Neural progenitor cell (in vitro differentiated cells): ENCODE data around the gene RAB17. TPM values are rescaled to one million over a fixed set of nuclear protein-coding genes. Genes with fewer than 3 reads are reported as not detected.

Experiments used
- DNase-seq: peaks from one replicate; pipeline ENCODE4 v3.0.0-alpha.2; 2016; ENCODE audit warnings: low spot score
- H2AFZ ChIP-seq: fragments of 200-600 bp; sonication (generic); replicated peaks from 2 replicates; pipeline ENCODE4 v1.6.1; 2016; ENCODE audit warnings: antibody characterized with exemption
- H3F3A ChIP-seq: fragments of 200-600 bp; sonication (generic); 2 replicates; pipeline ENCODE4 v1.6.1; 2016; ENCODE audit warnings: antibody characterized with exemption, low read depth
- H3K27ac ChIP-seq: fragments of 200-600 bp; sonication (generic); 2 replicates; pipeline ENCODE4 v1.5.1; 2016; ENCODE audit warnings: mild to moderate bottlenecking
- H3K27me3 ChIP-seq: fragments of 200-600 bp; sonication (generic); 2 replicates; pipeline ENCODE4 v1.6.1; 2016; ENCODE audit warnings: mild to moderate bottlenecking, moderate library complexity
- H3K36me3 ChIP-seq: fragments of 200-600 bp; sonication (generic); 2 replicates; pipeline ENCODE4 v1.5.1; 2016
- H3K4me1 ChIP-seq: fragments of 200-600 bp; sonication (generic); 2 replicates; pipeline ENCODE4 v1.6.1; 2016; ENCODE audit warnings: mixed run types
- H3K4me2 ChIP-seq: fragments of 200-600 bp; sonication (generic); 2 replicates; pipeline ENCODE4 v1.6.1; 2016
- H3K4me3 ChIP-seq: fragments of 200-600 bp; sonication (generic); 2 replicates; pipeline ENCODE4 v1.5.1; 2016
- H3K79me2 ChIP-seq: fragments of 200-600 bp; sonication (generic); 2 replicates; pipeline ENCODE4 v1.6.1; 2016; ENCODE audit warnings: low read depth
- H3K9ac ChIP-seq: fragments of 200-600 bp; sonication (generic); 2 replicates; pipeline ENCODE4 v1.6.1; 2016
- H3K9me3 ChIP-seq: fragments of 200-600 bp; sonication (generic); 2 replicates; pipeline ENCODE4 v1.5.1; 2016; ENCODE audit warnings: low read depth
- H4K20me1 ChIP-seq: fragments of 200-600 bp; sonication (generic); 2 replicates; pipeline ENCODE4 v1.6.1; 2016; ENCODE audit warnings: low read depth
- H3K27ac Mint-ChIP-seq: 3 replicates; pipeline ENCODE4 v1.8.0; 2021; ENCODE audit warnings: mixed read lengths
- H3K27me3 Mint-ChIP-seq: 2 replicates; pipeline ENCODE4 v1.8.0; 2022; ENCODE audit warnings: low read depth, mild to moderate bottlenecking, inconsistent platforms, moderate library complexity, mixed read lengths; ENCODE audit not compliant: insufficient read depth
- H3K36me3 Mint-ChIP-seq: 3 replicates; pipeline ENCODE4 v1.8.0; 2021; ENCODE audit warnings: mixed read lengths
- H3K4me1 Mint-ChIP-seq: 3 replicates; pipeline ENCODE4 v1.8.0; 2021; ENCODE audit warnings: mixed read lengths
- H3K4me3 Mint-ChIP-seq: 3 replicates; pipeline ENCODE4 v1.8.0; 2021; ENCODE audit warnings: mild to moderate bottlenecking, moderate library complexity, mixed read lengths
- H3K9me3 Mint-ChIP-seq: 3 replicates; pipeline ENCODE4 v1.8.0; 2020; ENCODE audit warnings: mixed read lengths
- CTCF ChIP-seq: fragments of 200-600 bp; sonication (generic); IDR thresholded peaks from 2 replicates; pipeline ENCODE4 v1.5.1; 2017; ENCODE audit warnings: antibody characterized with exemption, mild to moderate bottlenecking
- EZH2 ChIP-seq: fragments of 200-600 bp; sonication (generic); IDR thresholded peaks from 2 replicates; pipeline ENCODE4 v1.6.1; 2017; ENCODE audit warnings: antibody characterized with exemption, mild to moderate bottlenecking, moderate library complexity
- EZH2phosphoT487 ChIP-seq: fragments of 200-600 bp; sonication (generic); IDR thresholded peaks from 2 replicates; pipeline ENCODE4 v1.6.1; 2017; ENCODE audit warnings: antibody characterized with exemption
- total RNA-seq: library from RNA; depleted of rRNA; stranded (reverse); fragments of >200 nt; gene quantifications from 2 replicates; pipeline ENCODE4 v1.2.3, GENCODE V29; 2015; ENCODE audit warnings: low replicate concordance

Gene RAB17
- total RNA-seq, 1 donor from 2014 or later = not detected

GRCh38 chr2:237539681-237540080, 50.9 kb downstream of the RAB17 start:
- H3K27me3 Mint-ChIP-seq = peaks cover 13% of the 10 kb centered on the region
- Histone ChIP-seq H3K27me3 (no peaks in the 10 kb centered on the region), H3K9ac (no peak overlapping the region), H4K20me1 (no peaks in the 10 kb centered on the region), H3K9me3 (no peaks in the 10 kb centered on the region), H3K79me2 (no peaks in the 10 kb centered on the region), H3K36me3 (no peaks in the 10 kb centered on the region), H3K4me1 (peaks cover 6% of the 10 kb centered on the region), H3K4me3 (no peak overlapping the region), H3F3A (no peaks in the 10 kb centered on the region), H2AFZ (no peak overlapping the region), H3K27ac (no peak overlapping the region), H3K4me2 (no peak overlapping the region)
- TF ChIP-seq CTCF (no peak), EZH2phosphoT487 (no peak), EZH2 (no peak)
- no peak overlapping the region for H3K27ac Mint-ChIP-seq
- no peaks in the 10 kb centered on the region for H3K36me3 Mint-ChIP-seq
- DNase-seq = no peak
- H3K4me1 Mint-ChIP-seq = peaks cover 19% of the 10 kb centered on the region
- no peak overlapping the region for H3K4me3 Mint-ChIP-seq
- no peaks in the 10 kb centered on the region for H3K9me3 Mint-ChIP-seq

DNA sequence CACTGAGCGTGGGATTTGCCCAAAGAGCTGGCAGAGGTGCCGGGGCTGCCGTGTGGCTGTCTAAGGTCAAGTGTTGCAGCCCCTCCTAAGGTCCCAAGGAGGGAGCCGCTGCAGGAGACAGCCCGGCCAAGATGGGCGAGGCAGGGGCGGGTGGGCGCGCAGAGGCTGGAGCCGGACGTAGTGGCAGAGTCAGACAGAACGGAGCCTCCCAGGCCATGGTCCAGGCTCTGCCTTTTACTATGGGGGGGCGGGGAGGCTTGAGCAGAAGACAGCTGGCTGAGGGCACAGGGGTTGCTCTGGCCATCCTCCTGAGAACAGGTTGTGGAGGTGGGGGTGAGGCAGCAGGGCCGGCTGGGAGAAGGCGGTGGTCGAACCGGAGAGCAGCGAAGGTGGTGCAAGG, 51.6 kb downstream of the RAB17 start:
- Mint-ChIP-seq H3K4me3 (no peak overlapping the region), H3K36me3 (no peaks in the 10 kb centered on the region), H3K9me3 (no peaks in the 10 kb centered on the region), H3K27ac (no peak overlapping the region), H3K4me1 (peaks cover 19% of the 10 kb centered on the region), H3K27me3 (peaks cover 13% of the 10 kb centered on the region)
- no peak for TF ChIP-seq EZH2phosphoT487
- TF ChIP-seq EZH2 = no peak
- TF ChIP-seq CTCF = no peak
- Histone ChIP-seq H3K27ac (no peak overlapping the region), H3K27me3 (no peaks in the 10 kb centered on the region), H3K9me3 (no peaks in the 10 kb centered on the region), H3K4me2 (no peak overlapping the region), H3K79me2 (no peaks in the 10 kb centered on the region), H4K20me1 (no peaks in the 10 kb centered on the region), H3F3A (no peaks in the 10 kb centered on the region), H3K9ac (no peak overlapping the region), H3K4me3 (no peak overlapping the region), H3K36me3 (no peaks in the 10 kb centered on the region), H2AFZ (no peak overlapping the region), H3K4me1 (peaks cover 6% of the 10 kb centered on the region)
- DNase-seq = no peak

DNA sequence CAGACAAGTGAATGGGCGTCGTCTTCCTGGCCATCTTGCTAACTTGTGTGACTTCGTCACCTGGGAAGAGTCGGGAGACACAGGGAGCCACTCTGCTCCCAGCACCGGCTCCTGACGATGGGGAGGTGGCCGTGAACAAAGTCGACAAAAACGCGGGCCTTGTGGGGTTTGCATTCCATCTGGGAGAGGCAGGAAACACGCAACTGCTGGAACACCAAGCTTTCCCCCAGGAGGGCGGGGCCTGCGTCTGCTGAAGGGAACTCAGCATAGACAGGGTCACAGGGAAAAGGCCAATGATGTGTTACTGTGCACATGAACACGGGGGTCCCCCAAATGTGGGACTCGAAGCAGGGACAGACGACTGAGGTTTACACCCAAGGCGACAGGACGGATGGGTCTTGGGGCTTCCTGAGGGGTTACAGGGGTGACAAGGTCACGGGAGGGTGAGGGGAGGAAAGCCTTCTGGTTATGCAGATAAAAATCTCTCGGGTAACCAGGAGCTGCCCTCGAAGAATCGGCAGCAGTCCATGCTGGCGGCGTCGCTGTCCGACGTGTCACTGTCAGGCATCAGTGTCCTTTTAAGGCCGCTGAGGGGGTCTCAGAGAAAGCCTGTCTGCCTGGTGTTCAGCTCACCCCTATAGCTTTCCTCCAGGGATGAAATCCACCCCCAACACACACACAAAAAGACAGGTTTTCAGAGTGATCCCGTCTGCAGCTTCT, 52.4 kb downstream of the RAB17 start:
- H3K79me2 ChIP-seq = no peaks in the 10 kb centered on the region
- no peaks in the 10 kb centered on the region for H3K9me3 ChIP-seq
- H3K36me3 Mint-ChIP-seq = no peaks in the 10 kb centered on the region
- no peak overlapping the region for H2AFZ ChIP-seq
- H3K27ac Mint-ChIP-seq = peak overlapping the region; percentile 90
- no peak overlapping the region for H3K4me3 Mint-ChIP-seq
- DNase-seq = no peak
- H3K27me3 Mint-ChIP-seq = peaks cover 13% of the 10 kb centered on the region
- no peak for TF ChIP-seq EZH2
- no peak for TF ChIP-seq EZH2phosphoT487
- no peak for TF ChIP-seq CTCF
- H3K4me1 Mint-ChIP-seq = peaks cover 19% of the 10 kb centered on the region
- H3K9ac ChIP-seq = no peak overlapping the region
- no peak overlapping the region for H3K4me2 ChIP-seq
- H3K4me3 ChIP-seq = no peak overlapping the region
- H4K20me1 ChIP-seq = no peaks in the 10 kb centered on the region
- H3K27me3 ChIP-seq = no peaks in the 10 kb centered on the region
- no peaks in the 10 kb centered on the region for H3F3A ChIP-seq
- no peaks in the 10 kb centered on the region for H3K36me3 ChIP-seq
- H3K27ac ChIP-seq = no peak overlapping the region
- no peaks in the 10 kb centered on the region for H3K9me3 Mint-ChIP-seq
- peaks cover 6% of the 10 kb centered on the region for H3K4me1 ChIP-seq
